NCI-H748 (cell line): ENCODE results near the gene SUB1.
A peak's percentile ranks its signal among the peaks of the same experiment; 100 is the strongest.
"Not testable (repeated sequence)": the region's sequence is repeated elsewhere in the genome, so short reads cannot be mapped to it uniquely, and the experiment has no call there.

Experiments
- DNase-seq: peaks from one replicate; lab custom pipeline; 2025; ENCODE audit not compliant: unreplicated experiment; lab: John Stamatoyannopoulos, UW

SUB1 gene

DNA sequence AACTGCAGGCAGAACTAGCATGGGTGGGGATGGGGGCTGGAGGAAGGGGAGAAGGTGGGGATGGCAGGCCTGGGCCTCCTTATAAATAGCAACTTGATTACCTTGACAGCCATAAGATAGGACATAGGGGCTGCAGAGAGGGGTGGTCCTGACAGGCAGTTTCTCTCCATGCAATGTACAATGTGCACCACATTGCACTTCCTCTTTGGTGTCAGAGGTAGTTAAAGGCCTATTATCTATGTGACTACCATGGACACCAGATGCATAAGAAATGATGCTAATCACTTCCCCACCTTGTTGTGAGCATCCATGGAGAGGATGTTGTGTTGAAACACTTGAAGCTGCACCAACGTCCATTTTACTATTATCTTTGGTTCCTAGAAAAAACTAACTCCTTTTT, 20.2 kb upstream of the SUB1 start:
- DNase-seq: no peak

DNA sequence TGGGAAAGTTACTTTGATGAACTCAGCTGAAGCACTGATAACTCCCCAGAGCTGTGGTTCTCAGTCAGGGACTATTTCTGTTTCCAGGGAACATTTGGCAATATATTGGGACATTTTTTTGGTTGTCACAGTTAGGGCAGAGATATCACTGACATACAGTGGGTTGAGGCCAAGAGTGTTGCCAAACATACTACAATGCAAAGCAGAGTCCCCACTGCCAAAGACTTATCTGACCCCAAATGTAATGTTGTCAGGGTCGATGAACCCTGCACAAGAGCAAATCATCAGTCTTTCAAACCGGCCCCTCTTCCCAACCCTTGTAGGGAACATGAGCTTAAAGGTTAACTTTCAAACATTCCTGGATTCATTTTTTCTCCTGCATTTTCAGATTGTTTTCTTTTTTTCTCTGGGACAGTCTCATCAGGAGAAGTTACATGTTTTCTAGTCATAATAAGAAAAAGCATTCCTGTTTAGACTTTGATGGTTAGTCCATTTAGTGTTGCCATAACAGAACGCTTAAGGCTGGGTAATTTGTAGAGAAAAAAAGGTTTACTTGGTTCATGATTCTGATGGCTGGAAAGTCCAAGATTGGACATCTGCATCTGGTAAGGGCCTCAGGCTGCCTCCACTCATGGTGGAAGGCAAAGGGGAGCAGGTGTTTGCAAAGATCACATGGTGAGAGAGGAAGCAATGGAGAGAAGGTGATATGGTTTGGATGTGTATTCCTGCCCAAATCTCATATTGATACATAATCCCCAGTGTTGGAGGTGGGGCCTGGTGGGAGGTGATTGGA, 18.8 kb upstream of the SUB1 start:
- no peak for DNase-seq

DNA sequence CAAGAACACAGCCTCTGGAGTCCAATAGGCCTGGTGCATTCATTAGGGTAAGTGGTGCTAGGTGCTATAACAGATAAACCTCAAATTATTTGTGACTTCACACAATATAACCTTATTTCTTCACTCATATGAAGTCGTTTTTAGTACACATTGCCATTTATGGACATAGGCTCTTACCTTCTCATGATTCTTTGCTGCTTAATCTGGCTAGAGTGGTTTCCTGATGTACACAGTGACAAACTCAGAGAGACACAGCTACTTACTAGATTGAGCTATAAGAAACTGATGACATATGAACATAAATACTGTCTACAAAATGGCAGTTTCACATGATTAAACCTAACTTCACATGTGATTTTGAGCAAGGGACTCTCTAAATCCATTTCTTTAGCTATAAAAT, 14.2 kb upstream of the SUB1 start:
- DNase-seq: no peak

DNA sequence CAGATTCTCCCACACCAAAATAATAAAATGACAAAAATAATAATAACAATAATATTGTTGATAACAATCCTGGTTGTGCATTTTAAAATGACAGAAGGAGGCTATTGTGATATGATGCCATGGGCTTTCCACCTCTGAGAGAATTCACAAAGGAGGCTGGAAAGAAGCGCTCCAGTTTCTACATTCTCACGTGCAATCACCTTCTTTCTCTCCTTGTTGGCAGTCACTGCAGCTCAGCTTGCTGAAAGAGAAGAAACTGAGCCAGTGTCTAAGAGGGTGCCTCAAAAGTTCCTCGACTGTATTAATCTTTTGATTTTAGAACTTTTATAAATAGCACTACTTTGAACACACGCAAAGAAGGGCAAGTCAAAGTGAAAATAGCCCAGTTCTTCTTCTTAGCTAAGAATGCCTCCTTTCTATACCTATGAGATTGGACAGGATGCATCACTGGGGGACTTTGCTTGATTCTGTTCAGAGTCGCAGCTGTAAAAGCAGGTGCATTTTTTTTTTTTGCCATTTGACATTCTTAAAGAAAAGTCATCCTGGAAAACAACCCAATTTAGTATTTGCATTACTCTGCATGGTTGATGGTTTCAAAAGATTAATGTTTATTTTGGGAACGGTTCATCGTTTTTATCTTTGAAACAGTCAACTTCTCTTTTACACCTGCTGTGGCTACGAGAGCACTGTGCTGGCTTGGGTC, 12.4 kb upstream of the SUB1 start:
- DNase-seq: no peak

DNA sequence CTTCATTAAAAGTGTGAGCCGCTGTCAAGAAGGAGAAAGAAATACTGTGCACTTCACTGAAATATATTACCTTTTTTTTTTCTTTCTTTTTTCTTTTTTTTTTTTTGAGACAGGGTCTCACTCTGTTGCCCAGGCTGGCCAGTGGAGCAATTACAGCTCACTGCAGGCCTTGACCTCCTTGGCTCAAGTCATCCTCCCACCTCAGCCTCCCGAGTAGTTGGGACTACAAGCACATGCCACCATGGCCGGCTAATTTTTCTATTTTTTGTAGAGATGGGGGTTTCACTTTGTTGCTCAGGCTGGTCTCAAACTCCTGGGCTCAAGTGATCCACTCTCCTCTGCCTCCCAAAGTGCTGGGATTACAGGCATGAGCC, 11.9 kb upstream of the SUB1 start:
- DNase-seq: not testable (repeated sequence)

DNA sequence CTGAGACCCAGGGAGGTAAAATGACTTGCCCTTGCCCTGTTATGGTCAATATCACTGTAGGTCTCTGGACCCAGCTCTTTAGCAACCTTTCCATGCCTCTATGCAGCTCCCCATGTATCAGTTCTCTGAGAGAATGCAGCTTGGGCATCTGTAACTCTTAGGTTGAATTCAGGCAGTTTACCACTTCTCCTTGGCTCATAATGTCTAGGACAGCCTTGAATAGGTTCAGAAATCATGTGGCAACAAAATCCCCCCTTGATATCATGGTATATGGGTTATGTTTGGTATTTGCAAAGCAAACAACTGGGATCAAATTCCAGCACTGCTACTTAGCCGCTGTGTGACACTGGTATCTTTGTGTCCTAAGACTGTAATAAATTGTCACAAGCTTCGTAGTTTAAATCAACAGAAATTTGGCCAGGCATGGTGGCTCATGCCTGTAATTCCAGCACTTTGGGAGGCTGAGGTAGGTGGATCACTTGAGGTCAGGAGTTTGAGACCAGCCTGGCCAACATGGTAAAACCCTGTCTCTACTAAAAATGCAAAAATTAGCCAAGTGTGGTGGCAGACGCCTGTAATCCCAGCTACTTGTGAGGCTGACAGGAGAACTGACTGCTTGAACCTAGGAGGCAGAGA, 10.7 kb upstream of the SUB1 start:
- DNase-seq: no peak

DNA sequence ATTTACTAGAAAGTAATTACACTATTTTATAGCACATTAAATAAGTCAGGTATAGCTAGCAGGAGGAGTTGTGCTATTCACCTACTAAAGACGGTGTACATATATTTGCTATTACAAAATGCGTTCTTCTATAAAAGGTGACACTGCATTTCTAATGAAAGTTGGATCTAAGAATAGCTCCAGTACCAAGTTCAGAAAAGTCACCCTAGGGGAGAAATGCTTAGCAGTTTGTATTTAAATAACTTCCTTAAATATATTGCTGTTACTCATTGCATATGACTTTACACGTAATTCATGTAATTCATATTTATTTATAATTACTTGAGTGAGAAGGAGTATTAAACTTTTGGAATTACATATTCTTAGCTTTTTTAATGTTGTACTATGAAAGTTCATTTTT, 7.0 kb upstream of the SUB1 start:
- DNase-seq: no peak

DNA sequence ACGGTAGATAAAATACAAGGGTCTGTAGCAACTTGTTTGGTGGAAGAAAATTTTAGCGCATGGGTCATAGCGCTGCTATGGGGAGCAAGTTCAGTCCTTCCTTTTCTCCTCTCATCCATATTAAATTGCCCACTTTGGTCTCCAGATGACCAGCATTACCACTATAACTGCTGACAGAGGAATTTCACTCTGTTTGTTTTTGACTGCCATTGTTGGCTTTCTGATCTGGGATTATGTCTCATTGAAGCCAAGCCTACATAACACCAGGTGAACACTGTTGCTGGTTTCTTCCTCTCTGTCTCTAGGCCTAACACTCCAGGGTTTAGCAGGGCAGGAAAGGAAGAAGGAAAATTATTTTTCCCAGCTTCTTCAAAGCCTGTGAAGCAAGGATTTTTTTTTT, 6.6 kb upstream of the SUB1 start:
- no peak for DNase-seq

DNA sequence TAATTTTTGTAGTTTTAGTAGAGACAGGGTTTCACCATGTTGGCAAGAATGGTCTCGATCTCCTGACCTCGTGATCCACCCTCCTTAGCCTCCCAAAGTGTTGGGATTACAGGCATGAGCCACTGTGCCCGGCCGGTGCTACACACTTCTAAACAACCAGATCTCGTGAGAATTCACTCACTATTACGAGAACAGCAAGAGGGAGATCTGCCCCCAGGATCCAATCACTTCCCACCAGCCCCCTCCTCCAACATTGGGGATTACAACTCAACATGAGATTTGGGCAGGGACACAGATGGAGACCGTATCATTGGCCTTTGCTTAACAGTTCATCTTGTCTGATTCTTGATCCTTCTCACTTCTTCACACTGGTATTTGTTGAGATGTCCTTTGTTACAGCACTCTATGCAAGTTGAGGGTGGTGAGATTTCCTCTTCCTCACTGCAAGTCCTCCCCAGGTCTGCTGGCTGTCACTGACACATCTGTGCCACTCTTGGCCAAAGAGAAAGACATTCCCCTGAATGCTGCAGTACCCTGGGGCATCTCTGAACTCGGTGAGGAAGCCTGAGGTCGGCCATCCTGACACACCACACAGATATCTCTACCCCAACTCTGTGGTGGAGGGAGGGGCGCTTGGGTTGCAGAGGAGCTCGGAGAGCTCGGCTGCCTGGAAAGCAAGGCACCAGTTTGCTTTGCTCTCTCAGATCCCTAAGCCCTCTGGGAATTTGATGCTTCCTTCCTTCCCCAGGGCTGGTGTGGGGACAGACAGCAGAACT, 4.2 kb upstream of the SUB1 start:
- DNase-seq: no peak

DNA sequence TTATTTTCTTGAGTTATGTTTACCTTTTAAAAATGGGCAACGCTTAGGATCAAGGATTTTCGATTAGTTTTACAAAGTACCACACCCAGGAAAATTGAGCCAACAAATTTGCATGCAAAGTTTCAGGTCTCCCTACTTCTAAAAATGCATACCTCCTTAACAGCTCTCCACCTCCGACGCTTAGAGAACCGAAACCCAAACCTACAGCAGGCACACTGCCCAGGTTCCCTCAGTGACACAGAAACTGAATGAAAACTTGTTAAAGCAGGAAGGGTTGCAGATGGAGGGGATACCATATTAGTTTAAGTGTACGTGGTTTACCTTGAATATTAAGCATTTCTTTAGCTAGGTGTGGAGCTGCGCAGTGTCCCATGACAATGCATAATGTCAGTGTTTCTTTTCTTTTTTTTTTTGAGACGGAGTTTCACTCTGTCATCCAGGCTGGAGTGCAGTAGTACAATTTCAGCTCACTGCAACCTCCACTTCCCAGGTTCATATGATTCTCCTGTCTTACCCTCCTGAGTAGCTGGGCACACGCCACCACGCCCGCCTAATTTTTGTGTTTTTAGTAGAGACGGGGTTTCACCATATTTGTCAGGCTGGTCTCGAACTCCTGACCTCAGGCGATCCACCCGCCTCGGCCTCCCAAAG, 1.6 kb upstream of the SUB1 start:
- no peak for DNase-seq

DNA sequence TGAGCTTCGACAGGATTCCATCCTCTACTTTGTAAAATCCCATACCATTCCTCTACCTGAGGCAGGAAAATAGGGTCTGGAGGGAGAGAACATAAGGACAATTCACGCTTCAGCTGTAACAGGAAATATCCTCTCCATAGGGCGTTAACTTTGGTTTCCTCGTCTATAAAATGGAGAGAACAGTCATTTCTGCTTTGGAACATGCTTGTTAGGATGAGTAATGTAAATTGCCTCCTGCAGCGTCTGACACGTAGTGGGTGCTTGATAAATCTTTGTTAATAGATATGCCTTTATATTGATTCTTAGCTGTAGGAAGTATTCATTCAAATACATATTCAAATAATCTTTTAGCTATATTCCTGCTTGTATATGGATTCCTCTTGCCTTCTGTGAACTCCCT, 711 bp upstream of the SUB1 start:
- peak; percentile 43 for DNase-seq

DNA sequence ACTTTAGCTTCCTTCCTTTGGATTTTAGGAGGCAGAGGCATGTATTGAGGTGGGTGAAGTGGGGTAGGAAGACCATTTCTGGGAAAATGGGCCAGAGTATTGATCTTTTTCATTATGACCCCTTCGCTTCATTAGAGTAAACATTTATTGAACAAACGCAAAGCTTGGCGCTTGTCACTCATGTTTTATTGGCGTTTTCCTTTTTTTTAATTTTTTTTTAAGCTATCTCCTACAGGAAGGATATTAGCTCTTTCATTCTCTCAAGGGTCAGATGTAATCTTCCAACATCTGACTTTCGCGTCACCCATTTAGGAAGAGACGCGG, 273 bp upstream of the SUB1 start:
- DNase-seq: no peak

DNA sequence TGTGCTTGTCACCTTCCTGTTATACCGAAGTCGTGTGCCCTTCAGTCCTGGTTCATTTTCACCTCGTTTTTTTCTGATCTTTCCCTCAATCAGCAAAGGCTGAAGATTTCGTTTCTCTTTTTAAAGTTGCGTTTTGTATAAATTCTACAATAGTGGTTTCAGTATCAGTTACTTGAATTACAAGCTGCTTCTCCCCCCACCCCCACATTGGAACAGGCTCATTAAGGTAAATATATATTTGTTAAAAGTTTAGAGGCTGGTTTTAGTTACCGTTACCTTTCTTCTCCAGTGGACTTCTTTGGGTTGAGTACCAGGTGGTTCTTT, 881 bp downstream of the SUB1 start:
- no peak for DNase-seq

DNA sequence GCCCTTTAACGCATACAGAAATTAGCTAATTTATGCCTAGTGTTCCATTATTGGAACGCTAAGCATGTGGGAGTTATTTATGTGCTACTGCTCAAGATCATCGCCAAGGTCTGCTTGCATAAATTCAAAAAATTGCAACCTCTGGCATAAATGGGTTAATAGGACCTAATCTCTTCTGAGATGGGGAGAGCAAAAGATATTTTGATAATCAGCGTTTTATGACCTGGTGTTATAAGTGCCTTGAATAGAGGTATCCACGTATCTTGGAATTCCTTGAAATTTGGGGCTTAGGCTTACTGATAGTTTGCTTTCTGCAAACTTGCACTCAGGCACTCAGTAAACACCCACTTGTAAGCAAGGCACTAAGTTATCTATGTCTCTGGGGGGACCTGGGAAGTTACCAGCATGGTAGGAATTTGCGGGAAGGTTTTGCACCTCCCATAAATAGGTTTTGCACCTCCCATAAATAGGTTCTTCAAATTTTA, 1.8 kb downstream of the SUB1 start:
- no peak for DNase-seq

DNA sequence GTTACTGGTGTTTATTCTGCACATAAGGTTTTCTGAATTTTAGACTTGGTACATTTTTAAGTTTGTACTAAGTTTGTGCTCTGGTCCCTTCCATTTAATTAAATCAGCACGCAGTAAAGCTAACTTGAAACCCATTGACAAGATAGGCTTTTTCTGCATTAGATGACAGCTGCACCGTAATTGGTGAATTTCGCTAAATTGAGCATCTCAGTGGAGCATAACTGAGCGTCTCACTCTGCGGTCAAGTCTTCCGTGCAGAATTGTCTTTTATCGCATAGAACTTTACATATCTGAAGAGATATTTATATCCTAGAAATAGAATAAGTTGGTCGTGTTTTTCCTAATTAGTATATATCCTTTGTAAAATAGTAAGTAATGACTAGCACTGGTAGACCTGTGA, 4.1 kb downstream of the SUB1 start:
- no peak for DNase-seq

DNA sequence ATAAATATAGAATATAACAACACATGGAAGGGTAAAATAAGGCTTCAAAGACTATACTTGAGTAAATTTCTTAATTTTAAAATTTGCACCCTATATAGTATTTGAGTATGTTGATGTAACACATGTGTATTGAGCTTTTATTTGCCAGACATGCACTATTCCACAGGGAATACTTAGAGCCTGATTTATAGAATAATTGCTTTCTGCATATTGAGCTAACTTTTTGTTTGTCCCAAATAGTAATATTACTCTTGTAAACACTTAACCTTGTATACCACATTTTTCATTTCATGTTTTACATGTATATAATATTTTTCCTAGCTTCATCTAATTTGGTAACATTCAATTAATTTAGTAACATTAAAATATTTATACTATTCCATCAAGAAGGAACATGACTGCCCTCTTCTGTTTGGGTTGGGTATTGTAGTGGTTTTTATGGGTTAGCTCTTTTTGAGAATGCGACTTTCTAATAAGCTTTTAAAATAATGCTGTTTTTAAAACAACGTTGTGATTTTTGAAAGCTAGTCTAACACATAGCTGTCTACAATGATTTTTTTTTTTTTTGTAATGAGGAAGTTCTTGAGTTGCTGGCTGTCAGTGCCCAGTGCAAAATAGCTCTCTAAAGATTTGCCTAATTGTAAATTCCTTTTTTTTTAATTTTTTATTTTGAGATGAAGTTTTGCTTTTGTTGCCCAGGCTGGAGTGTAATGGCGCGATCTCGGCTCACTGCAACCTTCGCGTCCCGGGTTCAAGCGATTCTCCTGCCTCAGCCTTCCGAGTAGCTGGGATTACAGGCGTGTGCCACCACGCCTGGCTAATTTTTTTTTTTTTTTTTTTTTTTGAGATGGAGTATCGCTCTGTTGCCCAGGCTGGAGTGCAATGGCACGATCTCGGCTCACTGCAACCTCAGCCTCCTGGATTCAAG, 4.8 kb downstream of the SUB1 start:
- peak; percentile 69 for DNase-seq

DNA sequence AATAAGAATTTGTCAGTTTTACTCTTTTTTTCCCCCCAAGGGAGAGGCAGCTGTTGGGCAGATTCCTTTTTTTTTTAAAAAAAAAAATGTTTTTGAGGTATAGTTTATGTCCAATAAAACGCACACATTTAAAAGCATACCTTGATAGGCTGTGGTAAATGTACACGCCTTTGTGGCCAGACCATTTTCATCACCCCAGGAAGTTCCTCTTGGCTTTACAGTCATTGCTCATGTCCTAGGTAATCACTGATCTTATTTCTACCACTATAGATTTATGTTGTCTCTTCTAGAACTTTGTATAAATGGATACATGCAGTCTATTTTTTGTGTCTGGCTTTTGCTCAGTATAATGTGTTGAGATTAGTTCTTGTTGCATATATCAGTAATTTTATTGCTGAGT, 9.8 kb downstream of the SUB1 start:
- DNase-seq: no peak

DNA sequence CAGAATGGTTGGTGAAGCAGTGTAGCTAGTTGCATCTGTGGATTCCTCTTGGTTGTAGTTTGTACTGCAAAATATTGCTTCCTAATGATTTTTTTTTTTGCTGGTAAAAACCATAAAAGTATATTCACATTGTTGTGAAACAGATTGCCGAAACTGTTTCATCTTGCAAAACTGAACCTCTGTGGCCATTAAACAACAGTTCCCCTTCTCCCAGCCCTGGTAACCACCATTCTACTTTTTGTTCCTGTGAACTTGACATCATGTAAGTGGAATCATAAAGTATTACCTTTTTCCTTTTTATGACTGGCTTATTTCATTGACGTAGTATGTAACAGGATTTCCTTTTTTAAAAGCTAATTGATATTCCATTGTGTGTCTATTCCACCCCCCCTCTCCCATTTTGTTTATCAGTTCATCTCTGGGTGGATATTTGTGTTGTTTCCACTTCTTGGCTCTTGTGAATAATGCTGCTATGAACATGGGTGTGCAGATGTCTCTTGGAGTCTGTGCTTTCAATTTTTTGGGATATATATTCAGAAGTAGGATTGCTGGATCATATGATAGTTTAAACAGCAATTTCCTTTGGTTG, 11.8 kb downstream of the SUB1 start:
- no peak for DNase-seq

DNA sequence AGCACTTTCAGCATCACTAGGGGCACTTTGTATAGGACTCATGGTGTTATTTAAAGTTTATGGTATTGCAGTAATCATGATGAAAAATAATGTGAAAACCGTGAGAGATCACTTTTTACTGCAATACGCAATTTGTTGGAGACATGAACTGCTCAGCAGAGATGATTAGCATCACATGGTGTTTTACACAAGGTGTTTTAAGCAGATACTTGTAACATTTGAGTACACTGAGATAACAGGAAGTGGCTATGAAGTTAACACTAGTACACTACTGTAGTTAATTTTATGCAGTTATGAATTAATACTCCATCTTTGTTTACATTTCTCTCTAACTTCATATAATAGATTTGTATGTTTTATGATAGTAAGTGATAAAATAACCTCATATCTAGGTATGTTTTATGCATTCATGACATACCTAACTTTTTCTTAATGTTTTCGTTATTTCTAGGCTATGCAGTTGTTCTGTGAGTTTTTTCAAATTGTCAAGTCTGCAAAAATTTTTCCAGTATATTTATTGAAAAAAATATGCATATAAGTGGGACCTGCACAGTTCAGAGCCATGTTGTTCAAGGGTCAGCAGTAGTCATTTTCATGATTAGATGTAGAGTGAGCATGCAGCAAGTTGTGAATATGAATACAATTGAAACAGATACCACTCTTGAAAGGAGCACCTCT, 13.0 kb downstream of the SUB1 start:
- no peak for DNase-seq
